HepG2 (cell line): ENCODE results near the gene C11orf71. TPM values are rescaled to one million over a fixed set of nuclear protein-coding genes. Genes with fewer than 3 reads are reported as not detected.

Experiments
- ATAC-seq: fragments of 200-7000 bp; cut with Tn5 transposase; 3 replicates; pipeline ENCODE4 v1.9.1; 2020; ENCODE audit warnings: mild to moderate bottlenecking, moderate library complexity
- BruUV-seq: library from RNA; stranded (reverse); fragments of 400-500 nt; replicated peaks from 2 replicates; lab custom pipeline; 2021; lab: Mats Ljungman, UMichigan
- CTCF ChIA-PET: fragments of 300-600 bp; formaldehyde crosslinking; extraction: SDS; loops from one replicate; lab custom pipeline; 2021; ENCODE audit warnings: low total read pairs, inconsistent platforms, low intra/inter-chr PET ratio; lab: Yijun Ruan, JAX
- POLR2A ChIA-PET: fragments of 350-600 bp; sonication (Branson Sonifier 250); formaldehyde crosslinking; loops from one replicate; lab custom pipeline; 2020; ENCODE audit warnings: antibody characterized with exemption, inconsistent platforms; lab: Yijun Ruan, JAX
- DNase-seq: peaks from one replicate; pipeline ENCODE4 v3.0.0-alpha.2; 2015; ENCODE audit warnings: low spot score
- FAIRE-seq: peaks from 3 replicates; lab custom pipeline; 2011; peaks lifted over from hg19 to GRCh38; lab: Jason Lieb, UNC
- H2AFZ ChIP-seq: one replicate; pipeline ENCODE4 v1.6.1; 2011; ENCODE audit warnings: low read length, inconsistent platforms
- H3K27ac ChIP-seq: fragments of 300-600 bp; 3 replicates; pipeline ENCODE4 v1.8.0; 2011; ENCODE audit warnings: mixed run types, mild to moderate bottlenecking, mixed read lengths, low read length, inconsistent platforms; ENCODE audit not compliant: insufficient read depth; ENCODE audit errors: extremely low read length
- H3K27me3 ChIP-seq, 2 experiments: fragments of 200-600 bp in 1 of 2; 2 replicates in 1 of 2; 3 replicates in 1 of 2; pipeline versions ENCODE4 v1.6.0 to v1.8.0; 2011; ENCODE audit warnings: low read length in 2 of 2, mild to moderate bottlenecking in 2 of 2, moderate library complexity in 2 of 2, inconsistent platforms in 1 of 2; ENCODE audit not compliant: insufficient read depth in 2 of 2, control insufficient read depth in 1 of 2
- H3K36me3 ChIP-seq, 2 experiments: fragments of 200-600 bp in 1 of 2; replicated peaks in 1 of 2; 2 replicates in 1 of 2; 3 replicates in 1 of 2; pipeline versions ENCODE4 v1.5.1 to v1.8.0; 2011; ENCODE audit warnings: low read length in 2 of 2, inconsistent platforms in 1 of 2; ENCODE audit not compliant: insufficient read depth in 2 of 2, control insufficient read depth in 1 of 2
- H3K4me1 ChIP-seq: 2 replicates; pipeline ENCODE4 v1.5.1; 2012; ENCODE audit warnings: low read length, inconsistent platforms; ENCODE audit not compliant: insufficient read depth
- H3K4me2 ChIP-seq: 2 replicates; pipeline ENCODE4 v1.6.0; 2011; ENCODE audit warnings: low read depth, low read length, inconsistent platforms
- H3K4me3 ChIP-seq, 3 experiments: fragments of 200-600 bp in 1 of 3; sonication (generic), shearing (Covaris generic) in 1 of 3; replicated peaks in 1 of 3; 2 replicates each; pipeline ENCODE4 v1.5.1; 2011 to 2016; ENCODE audit warnings: low read length in 3 of 3, inconsistent platforms in 2 of 3, low read depth in 2 of 3, mild to moderate bottlenecking in 2 of 3, control low read depth in 1 of 3, mixed read lengths in 1 of 3; ENCODE audit not compliant: insufficient read depth in 1 of 3
- H3K79me2 ChIP-seq: one replicate; pipeline ENCODE4 v1.6.1; 2011; ENCODE audit warnings: low read length, inconsistent platforms; ENCODE audit not compliant: insufficient read depth
- H3K9ac ChIP-seq: 2 replicates; pipeline ENCODE4 v1.6.0; 2011; ENCODE audit warnings: mild to moderate bottlenecking, low read depth, low read length, inconsistent platforms; ENCODE audit not compliant: insufficient read depth
- H3K9me3 ChIP-seq: 2 replicates; pipeline ENCODE4 v1.5.1; 2012; ENCODE audit warnings: mild to moderate bottlenecking, low read length
- H4K20me1 ChIP-seq: 2 replicates; pipeline ENCODE4 v1.6.0; 2011; ENCODE audit warnings: inconsistent platforms, mild to moderate bottlenecking, low read length, moderate library complexity; ENCODE audit not compliant: insufficient read depth
- DMAP1 ChIP-seq: IDR thresholded peaks from 2 replicates; pipeline ENCODE4 v1.6.1; 2016
- TBP ChIP-seq: sonication (generic); formaldehyde crosslinking; IDR thresholded peaks from 2 replicates; pipeline ENCODE4 v1.5.0; 2020; ENCODE audit warnings: missing genetic modification reagents
- THAP9 ChIP-seq: sonication (generic); formaldehyde crosslinking; IDR thresholded peaks from 2 replicates; pipeline ENCODE4; 2020; ENCODE audit warnings: missing genetic modification reagents, mild to moderate bottlenecking, borderline replicate concordance
- TRAFD1 ChIP-seq: sonication (generic); formaldehyde crosslinking; IDR thresholded peaks from 2 replicates; pipeline ENCODE4 v1.5.1; 2020; ENCODE audit warnings: missing genetic modification reagents, mild to moderate bottlenecking, borderline replicate concordance
- YEATS4 ChIP-seq: sonication (generic); formaldehyde crosslinking; IDR thresholded peaks from 2 replicates; pipeline ENCODE4 v1.4.0; 2020; ENCODE audit warnings: missing genetic modification reagents, borderline replicate concordance
- ZBTB20 ChIP-seq: sonication (generic); formaldehyde crosslinking; IDR thresholded peaks from 2 replicates; pipeline ENCODE4 v1.8.1; 2023; ENCODE audit warnings: missing genetic modification reagents, low read depth, mild to moderate bottlenecking, borderline replicate concordance
- ZNF839 ChIP-seq: sonication (generic); formaldehyde crosslinking; IDR thresholded peaks from 2 replicates; pipeline ENCODE4 v1.4.0; 2020; ENCODE audit warnings: missing genetic modification reagents, mild to moderate bottlenecking, borderline replicate concordance
- WGBS: methylation state at CpG from one replicate; pipeline ENCODE4 v1.1.6; 2017; ENCODE audit warnings: low lambda C conversion rate; 5-methylcytosine and 5-hydroxymethylcytosine counted together
- in situ Hi-C: cut with HindIII; loops from 2 replicates; pipeline ENCODE4 v1.10.0; 2017; ENCODE audit warnings: low pct_unique_long_range_greater_than_20kb; ENCODE audit not compliant: extremely low pct_ligation_motif_present
- intact Hi-C: fragments of 100-400 bp; cut with micrococcal nuclease; formaldehyde crosslinking; loops from one replicate; pipeline ENCODE4 v1.10.0; 2022; ENCODE audit not compliant: unreplicated experiment
- polyA plus RNA-seq, 8 experiments: library from polyadenylated mRNA; depleted of rRNA in 3 of 8; stranded (reverse) in 7 of 8; unstranded in 1 of 8; fragments of >200 nt; fragmentation: Illumina TruSeq in 4 of 8; extraction: Trizol in 4 of 8; gene quantifications; 2 replicates each; pipeline versions ENCODE4 v1.2.1 to v1.2.3, GENCODE V29; 2011 to 2016; ENCODE audit warnings: low read depth in 4 of 8, missing spikeins in 1 of 8, mixed read lengths in 1 of 8; ENCODE audit not compliant: insufficient read depth in 1 of 8
- total RNA-seq, 5 experiments: library from RNA; depleted of rRNA; stranded (reverse); fragments of >200 nt; fragmentation: Illumina TruSeq; extraction: Trizol; gene quantifications; 2 replicates each; pipeline ENCODE4 v1.2.3, GENCODE V29; 2016; ENCODE audit warnings: low read depth in 1 of 5

Gene C11orf71
- total and polyA plus RNA-seq, 2 of the 13 experiments (the other 11 are each of a cell fraction or from before 2014, with no cell fraction given) = 7.1 to 7.8 TPM

GRCh38 chr11:114368918-114369680 lies 31.2 kb downstream of the C11orf71 start:
- intact Hi-C loops = no loop called here
- H4K20me1 ChIP-seq = no peaks in the 10 kb centered on the region
- TF ChIP-seq TBP (CRISPR knock-in tag) (no peak), ZBTB20 (CRISPR knock-in tag) (no peak), TRAFD1 (CRISPR knock-in tag) (no peak), DMAP1 (no peak), ZNF839 (CRISPR knock-in tag) (no peak), THAP9 (no peak), YEATS4 (CRISPR knock-in tag) (no peak)
- H3K27ac ChIP-seq = no peak overlapping the region
- no peak for FAIRE-seq
- WGBS = 8% methylated on average over 3 of the region's 5 CpGs
- no peak for ATAC-seq
- no TSS peak for BruUV-seq
- no peak overlapping the region for H3K4me2 ChIP-seq
- no peaks in the 10 kb centered on the region for H3K36me3 ChIP-seq
- DNase-seq = no peak
- in situ Hi-C loops = no loop called here
- H3K4me1 ChIP-seq = no peaks in the 10 kb centered on the region
- no peak overlapping the region for H2AFZ ChIP-seq
- no peaks in the 10 kb centered on the region for H3K9me3 ChIP-seq
- H3K9ac ChIP-seq = no peak overlapping the region
- no peak overlapping the region for H3K4me3 ChIP-seq
- H3K27me3 ChIP-seq = peaks cover 4 to 27% of the 10 kb centered on the region in 2 experiments; a peak in 3 of 5 replicates
- no peaks in the 10 kb centered on the region for H3K79me2 ChIP-seq
- ChIA-PET CTCF (no interaction called here), POLR2A (no interaction called here)
